IMR-90 (cell line): ENCODE results near the gene PREP. TPM values are rescaled to one million over a fixed set of nuclear protein-coding genes. Genes with fewer than 3 reads are reported as not detected.

Experiments
- ATAC-seq: fragments of 200-7000 bp; cut with Tn5 transposase; 2 replicates; pipeline ENCODE4 v1.9.1; 2020; ENCODE audit warnings: low read depth, mild to moderate bottlenecking, moderate library complexity
- BruUV-seq: library from RNA; stranded (reverse); fragments of 400-500 nt; replicated peaks from 2 replicates; lab custom pipeline; 2021; lab: Mats Ljungman, UMichigan
- CTCF ChIA-PET: fragments of 300-600 bp; formaldehyde crosslinking; extraction: SDS; loops from one replicate; lab custom pipeline; 2021; ENCODE audit warnings: antibody characterized with exemption; lab: Yijun Ruan, JAX
- POLR2A ChIA-PET: fragments of 300-600 bp; sonication (Branson Sonifier 250); formaldehyde crosslinking; loops from one replicate; lab custom pipeline; 2022; ENCODE audit warnings: antibody characterized with exemption; ENCODE audit not compliant: unreplicated experiment; lab: Charles Lee
- DNase-seq: peaks from one replicate; pipeline ENCODE4 v3.0.0; 2013
- H2AFZ ChIP-seq: replicated peaks from 2 replicates; pipeline ENCODE3; 2013; ENCODE audit warnings: low read length, mild to moderate bottlenecking; ENCODE audit not compliant: poor library complexity
- H2AK5ac ChIP-seq: 2 replicates; pipeline ENCODE4 v1.6.1; 2013; ENCODE audit warnings: low read depth, low read length, inconsistent platforms
- H2AK9ac ChIP-seq: replicated peaks from 2 replicates; pipeline ENCODE3; 2013; ENCODE audit warnings: mild to moderate bottlenecking, low read depth, low read length, moderate library complexity; ENCODE audit not compliant: poor library complexity
- H2BK120ac ChIP-seq: 2 replicates; pipeline ENCODE4 v1.6.1; 2013; ENCODE audit warnings: low read depth, low read length, inconsistent platforms
- H2BK15ac ChIP-seq: 3 replicates; pipeline ENCODE4 v1.6.1; 2013; ENCODE audit warnings: low read depth, low read length, inconsistent platforms
- H2BK20ac ChIP-seq: 2 replicates; pipeline ENCODE4 v1.6.1; 2013; ENCODE audit warnings: low read depth, mild to moderate bottlenecking, inconsistent platforms, low read length, moderate library complexity
- H2BK5ac ChIP-seq: 2 replicates; pipeline ENCODE4 v1.6.1; 2013; ENCODE audit warnings: mild to moderate bottlenecking, low read depth, low read length, inconsistent platforms; ENCODE audit not compliant: poor library complexity, severe bottlenecking
- H3K14ac ChIP-seq: replicated peaks from 2 replicates; pipeline ENCODE4 v1.6.1; 2013; ENCODE audit warnings: low read depth, low read length, inconsistent platforms
- H3K18ac ChIP-seq: 2 replicates; pipeline ENCODE4 v1.6.1; 2013; ENCODE audit warnings: low read depth, low read length, control low read depth
- H3K23ac ChIP-seq: 2 replicates; pipeline ENCODE4 v1.6.1; 2013; ENCODE audit warnings: low read depth, low read length, inconsistent platforms
- H3K27ac ChIP-seq: 2 replicates; pipeline ENCODE4 v1.5.1; 2013; ENCODE audit warnings: mild to moderate bottlenecking, control low read depth, low read length; ENCODE audit not compliant: insufficient read depth
- H3K27me3 ChIP-seq: 2 replicates; pipeline ENCODE4 v1.6.1; 2013; ENCODE audit warnings: low read length; ENCODE audit not compliant: control insufficient read depth, insufficient read depth
- H3K36me3 ChIP-seq: 2 replicates; pipeline ENCODE4 v1.6.1; 2013; ENCODE audit warnings: low read length, mixed read lengths; ENCODE audit not compliant: control insufficient read depth, insufficient read depth
- H3K4ac ChIP-seq: 2 replicates; pipeline ENCODE4 v1.6.1; 2013; ENCODE audit warnings: low read depth, low read length, inconsistent platforms
- H3K4me1 ChIP-seq: 2 replicates; pipeline ENCODE4 v1.6.1; 2013; ENCODE audit warnings: low read length, mixed read lengths; ENCODE audit not compliant: control insufficient read depth, insufficient read depth
- H3K4me2 ChIP-seq: 2 replicates; pipeline ENCODE4 v1.6.1; 2013; ENCODE audit warnings: low read depth, mild to moderate bottlenecking, control low read depth, low read length, moderate library complexity
- H3K4me3 ChIP-seq: 2 replicates; pipeline ENCODE4 v1.5.1; 2013; ENCODE audit warnings: low read depth, mild to moderate bottlenecking, control low read depth, low read length, moderate library complexity; ENCODE audit not compliant: insufficient read depth
- H3K56ac ChIP-seq: 2 replicates; pipeline ENCODE4 v1.6.1; 2013; ENCODE audit warnings: low read length, inconsistent platforms; ENCODE audit not compliant: insufficient read depth; ENCODE audit errors: extremely low read depth
- H3K79me1 ChIP-seq, 2 experiments: 2 replicates each; pipeline ENCODE4 v1.6.1; 2013; ENCODE audit warnings: low read length in 2 of 2, inconsistent platforms in 1 of 2, low read depth in 1 of 2
- H3K9ac ChIP-seq: 2 replicates; pipeline ENCODE4 v1.6.1; 2013; ENCODE audit warnings: low read depth, low read length, control low read depth
- H3K9me1 ChIP-seq: 2 replicates; pipeline ENCODE4 v1.6.1; 2013; ENCODE audit warnings: low read length, inconsistent platforms; ENCODE audit not compliant: insufficient read depth
- H3K9me3 ChIP-seq: 2 replicates; pipeline ENCODE4 v1.6.1; 2013; ENCODE audit warnings: low read length; ENCODE audit not compliant: control insufficient read depth, insufficient read depth
- H4K20me1 ChIP-seq: 2 replicates; pipeline ENCODE4 v1.6.1; 2013; ENCODE audit warnings: low read length, inconsistent platforms; ENCODE audit not compliant: insufficient read depth
- H4K5ac ChIP-seq: 2 replicates; pipeline ENCODE4 v1.6.1; 2013; ENCODE audit warnings: mild to moderate bottlenecking, low read depth, low read length, control low read depth
- H4K8ac ChIP-seq, 2 experiments: 2 replicates each; pipeline ENCODE4 v1.6.1; 2013; ENCODE audit warnings: low read depth in 2 of 2, low read length in 2 of 2, control low read depth in 1 of 2, inconsistent platforms in 1 of 2
- H4K91ac ChIP-seq: 2 replicates; pipeline ENCODE4 v1.6.1; 2013; ENCODE audit warnings: low read depth, low read length, inconsistent platforms; ENCODE audit not compliant: insufficient read depth
- CTCF ChIP-seq: conservative IDR thresholded peaks from 2 replicates; pipeline ENCODE4 v1.5.1; 2012; ENCODE audit warnings: mild to moderate bottlenecking, low read depth, low read length, improper control_type of control experiment
- NFE2L2 ChIP-seq: fragments of 150-350 bp; IDR thresholded peaks from 2 replicates; pipeline ENCODE4 v1.6.1; 2016; ENCODE audit warnings: low read depth, mild to moderate bottlenecking, low read length
- RAD21 ChIP-seq: IDR thresholded peaks from 2 replicates; pipeline ENCODE4 v1.6.1; 2012; ENCODE audit warnings: low read length, improper control_type of control experiment
- SMC3 ChIP-seq: fragments of 150-350 bp; IDR thresholded peaks from 2 replicates; pipeline ENCODE4 v1.6.1; 2016; ENCODE audit warnings: low read depth, mild to moderate bottlenecking, antibody characterized with exemption, low read length, moderate library complexity
- WGBS, 2 experiments: methylation state at CpG; one replicate each; pipeline versions ENCODE4 v1.1.5 to v1.1.7; 2013; ENCODE audit warnings: missing lambda C conversion rate in 2 of 2; ENCODE audit not compliant: insufficient read length in 1 of 2; ENCODE audit errors: extremely low coverage in 2 of 2; 5-methylcytosine and 5-hydroxymethylcytosine counted together
- dilution Hi-C: fragments of 300-500 bp; cut with HindIII; formaldehyde crosslinking; loops from one replicate; pipeline ENCODE4 v1.14.3; 2018; ENCODE audit warnings: low sequenced_read_pairs; ENCODE audit not compliant: unreplicated experiment
- in situ Hi-C: fragments of 300-500 bp; cut with MboI; formaldehyde crosslinking; loops from 3 replicates; pipeline ENCODE4 v1.14.3; 2019; ENCODE audit warnings: low sequenced_read_pairs, inconsistent platforms, mixed read lengths
- intact Hi-C: fragments of 100-400 bp; cut with micrococcal nuclease; formaldehyde crosslinking; loops from 2 replicates; pipeline ENCODE4 v1.10.0; 2022
- polyA plus RNA-seq, 3 experiments: library from polyadenylated mRNA; depleted of rRNA; stranded (reverse); fragments of >200 nt; gene quantifications; 2 replicates each; pipeline ENCODE4 v1.2.3, GENCODE V29; 2012; ENCODE audit warnings: low replicate concordance in 1 of 3
- total RNA-seq: library from RNA; depleted of rRNA; stranded (reverse); fragments of >200 nt; gene quantifications from 2 replicates; pipeline ENCODE4 v1.2.3, GENCODE V29; 2012

Gene PREP
- total and polyA plus RNA-seq, 2 of the 4 experiments (the other 2 are of a cell fraction) = 21.0 to 25.7 TPM

DNA sequence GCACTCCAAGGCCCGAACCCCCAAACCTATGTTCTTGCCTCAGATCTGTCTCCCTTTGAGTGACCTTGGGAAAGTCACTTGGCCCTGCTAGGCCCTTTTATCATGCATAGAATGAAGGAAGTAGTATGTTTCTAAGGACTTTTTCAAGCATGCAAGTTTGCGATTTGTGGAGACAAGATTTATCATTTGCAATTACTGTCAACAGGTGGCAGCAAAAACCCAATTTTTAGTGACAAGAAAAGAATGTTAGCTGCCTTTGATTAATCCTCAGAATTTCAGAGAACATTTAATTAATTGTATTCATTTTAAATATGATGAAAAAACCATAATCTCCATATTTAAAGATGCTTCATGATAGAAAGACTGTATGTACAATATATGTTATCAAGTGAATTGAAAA, 28.3 kb upstream of the PREP start:
- no peaks in the 10 kb centered on the region for H3K36me3 ChIP-seq
- H3K4ac ChIP-seq = peak overlapping the region; percentile 71
- H3K9me1 ChIP-seq = peaks cover 3% of the 10 kb centered on the region
- TF ChIP-seq CTCF = peak; percentile 70
- TF ChIP-seq NFE2L2 = no peak
- peak; percentile 61 for TF ChIP-seq RAD21
- TF ChIP-seq SMC3 = peak; percentile 51
- H3K9ac ChIP-seq = no peak overlapping the region
- H3K4me2 ChIP-seq = no peak overlapping the region
- peak overlapping the region; percentile 87; the same call in 1 of the 2 replicates for H2BK20ac ChIP-seq
- H3K56ac ChIP-seq = no peak overlapping the region
- peak overlapping the region; percentile 67 for H2AFZ ChIP-seq
- DNase-seq = peak; percentile 68
- dilution Hi-C loops = no loop called here
- no CpG with 5 or more reads among the region's 2 CpGs for WGBS, 2 experiments
- peak overlapping the region; percentile 88 for H2BK120ac ChIP-seq
- H3K9me3 ChIP-seq = no peaks in the 10 kb centered on the region
- peaks cover 23% of the 10 kb centered on the region for H3K4me1 ChIP-seq
- peak overlapping the region; percentile 53 for H3K14ac ChIP-seq
- H4K91ac ChIP-seq = peak overlapping the region; percentile 53
- POLR2A ChIA-PET = no interaction called here
- H4K8ac ChIP-seq = no peak overlapping the region
- in situ Hi-C loops = loop anchor here (10.0 kb wide), 1 partner anchor 874 kb away; no protein-coding TSS in a partner anchor
- H3K23ac ChIP-seq = peak overlapping the region; percentile 23; the same call in 1 of the 2 replicates
- H4K5ac ChIP-seq = no peak overlapping the region
- H2BK5ac ChIP-seq = no peak overlapping the region
- no peaks in the 10 kb centered on the region for H4K20me1 ChIP-seq
- H3K79me1 ChIP-seq = no peaks in the 10 kb centered on the region
- intact Hi-C loops = loop anchor here (1.0 to 5.0 kb wide), 7 partner anchors 51 to 1014 kb away; partner anchors contain the start of gene PRDM1
- H3K27me3 ChIP-seq = no peaks in the 10 kb centered on the region
- no peak for ATAC-seq
- no TSS peak for BruUV-seq
- no peak overlapping the region; the same call in 2 of the 3 replicates for H2BK15ac ChIP-seq
- H3K27ac ChIP-seq = no peak overlapping the region
- H2AK9ac ChIP-seq = no peak overlapping the region
- peak overlapping the region; percentile 66; the same call in 1 of the 2 replicates for H2AK5ac ChIP-seq
- no peak overlapping the region for H3K18ac ChIP-seq
- CTCF ChIA-PET = interaction anchor here (0.7 to 1.9 kb wide), 6 partner anchors 52 to 1135 kb away, joined by 3 to 8 read pairs (median 4); no protein-coding TSS in a partner anchor
- no peak overlapping the region for H3K4me3 ChIP-seq
